SK-N-SH treated with all-trans-retinoic acid at 6 μM for 48 hours (cell line): Measurements from ENCODE around the gene AUTS2.

Experiments used
- GLIS3 ChIP-seq: fragments of 250-450 bp; sonication (Bioruptor Pico); IDR thresholded peaks from 2 replicates; pipeline ENCODE4 v1.5.0; 2020; ENCODE audit warnings: mild to moderate bottlenecking, moderate library complexity
- PPARA ChIP-seq: fragments of 250-450 bp; sonication (Bioruptor Pico); IDR thresholded peaks from 2 replicates; pipeline ENCODE4 v1.5.0; 2020; ENCODE audit warnings: mild to moderate bottlenecking, borderline replicate concordance
- RARB ChIP-seq: fragments of 250-450 bp; sonication (Bioruptor Pico); IDR thresholded peaks from 2 replicates; pipeline ENCODE4 v1.8.0; 2021; ENCODE audit warnings: mild to moderate bottlenecking, moderate library complexity
- SNAI2 ChIP-seq: fragments of 250-450 bp; sonication (Bioruptor Pico); IDR thresholded peaks from 2 replicates; pipeline ENCODE4 v1.5.0; 2020; ENCODE audit warnings: mild to moderate bottlenecking, moderate library complexity
- TOX ChIP-seq: fragments of 250-450 bp; sonication (Bioruptor Pico); IDR thresholded peaks from 2 replicates; pipeline ENCODE4 v1.8.0; 2021; ENCODE audit warnings: mild to moderate bottlenecking, moderate library complexity, borderline replicate concordance
- ZC3H10 ChIP-seq: fragments of 250-450 bp; sonication (Bioruptor Pico); IDR thresholded peaks from 2 replicates; pipeline ENCODE4 v1.5.1; 2021; ENCODE audit warnings: mild to moderate bottlenecking, moderate library complexity
- ZFP30 ChIP-seq: fragments of 450-650 bp; formaldehyde crosslinking; IDR thresholded peaks from 2 replicates; pipeline ENCODE4 v1.5.0; 2022; ENCODE audit warnings: mild to moderate bottlenecking, moderate library complexity
- ZNF70 ChIP-seq: fragments of 450-650 bp; formaldehyde crosslinking; IDR thresholded peaks from 2 replicates; pipeline ENCODE4 v1.5.0; 2020; ENCODE audit warnings: mild to moderate bottlenecking, moderate library complexity
- ZNF8 ChIP-seq: fragments of 450-650 bp; formaldehyde crosslinking; IDR thresholded peaks from 2 replicates; pipeline ENCODE4 v1.5.0; 2020; ENCODE audit warnings: mild to moderate bottlenecking, moderate library complexity

- TF ChIP-seq SNAI2 (CRISPR knock-in tag) = no peak
- TF ChIP-seq ZC3H10 (CRISPR knock-in tag) = no peak
- no peak for TF ChIP-seq PPARA (CRISPR knock-in tag)
- no peak for TF ChIP-seq ZFP30 (CRISPR knock-in tag)
- no peak for TF ChIP-seq ZNF70
- TF ChIP-seq TOX (CRISPR knock-in tag) = no peak
- no peak for TF ChIP-seq RARB (CRISPR knock-in tag)
- no peak for TF ChIP-seq GLIS3
- TF ChIP-seq ZNF8 (CRISPR knock-in tag) = no peak
Observed at GRCh38 chr7:69836702-69837101, 238.4 kb downstream of the AUTS2 start.
